GM12878 (cell line): Measurements from ENCODE around the gene BIN1. TPM values are rescaled to one million over a fixed set of nuclear protein-coding genes. Genes with fewer than 3 reads are reported as not detected.

Experiments
- ATAC-seq: fragments of 200-7000 bp; cut with Tn5 transposase; 3 replicates; pipeline ENCODE4 v1.9.1; 2020; ENCODE audit warnings: mild to moderate bottlenecking, moderate library complexity
- BruUV-seq: library from RNA; stranded (reverse); fragments of 400-500 nt; replicated peaks from 2 replicates; lab custom pipeline; 2021; lab: Mats Ljungman, UMichigan
- CTCF ChIA-PET: fragments of 300-600 bp; sonication (Branson Sonifier 250); formaldehyde crosslinking; extraction: SDS; loops from one replicate; lab custom pipeline; 2021; ENCODE audit warnings: inconsistent platforms; lab: Yijun Ruan, JAX
- POLR2A ChIA-PET: fragments of 350-600 bp; formaldehyde crosslinking; extraction: SDS; loops from one replicate; lab custom pipeline; 2021; ENCODE audit warnings: inconsistent platforms; lab: Charles Lee
- RAD21 ChIA-PET: fragments of 300-600 bp; sonication (Branson Sonifier 250); formaldehyde crosslinking; loops from one replicate; lab custom pipeline; 2023; ENCODE audit warnings: antibody characterized with exemption; ENCODE audit not compliant: unreplicated experiment; lab: Charles Lee
- SMC1A ChIA-PET: fragments of 300-600 bp; sonication (Branson Sonifier 250); formaldehyde crosslinking; loops from one replicate; lab custom pipeline; 2023; ENCODE audit not compliant: unreplicated experiment, uncharacterized antibody; lab: Charles Lee
- DNase-seq: peaks from one replicate; pipeline ENCODE4 v3.0.0-alpha.2; 2011; ENCODE audit warnings: low read depth, low spot score
- FAIRE-seq: peaks from 3 replicates; lab custom pipeline; 2011; peaks lifted over from hg19 to GRCh38; lab: Jason Lieb, UNC
- H2AFZ ChIP-seq: 2 replicates; pipeline ENCODE4 v1.6.0; 2011; ENCODE audit warnings: low read depth, low read length, control low read depth; ENCODE audit not compliant: control insufficient read depth
- H3K27ac ChIP-seq: 2 replicates; pipeline ENCODE4 v1.5.1; 2011; ENCODE audit warnings: control low read depth; ENCODE audit not compliant: control insufficient read depth, insufficient read depth
- H3K27me3 ChIP-seq, 2 experiments: replicated peaks in 1 of 2; 2 replicates each; pipeline versions ENCODE4 v1.6.0 to v1.6.1; 2011; ENCODE audit warnings: low read length in 1 of 2; ENCODE audit not compliant: control insufficient read depth in 2 of 2, insufficient read depth in 2 of 2
- H3K36me3 ChIP-seq, 2 experiments: 2 replicates each; pipeline ENCODE4 v1.5.1; 2011; ENCODE audit warnings: low read length in 1 of 2; ENCODE audit not compliant: control insufficient read depth in 2 of 2, insufficient read depth in 2 of 2
- H3K4me1 ChIP-seq: 2 replicates; pipeline ENCODE4 v1.6.1; 2011; ENCODE audit warnings: mild to moderate bottlenecking, low read length, moderate library complexity, mixed read lengths; ENCODE audit not compliant: control insufficient read depth, insufficient read depth
- H3K4me2 ChIP-seq: 2 replicates; pipeline ENCODE4 v1.6.0; 2011; ENCODE audit warnings: control low read depth; ENCODE audit not compliant: control insufficient read depth, insufficient read depth
- H3K4me3 ChIP-seq: fragments of 200-600 bp; sonication (generic); 2 replicates; pipeline ENCODE4 v1.5.1; 2016
- H3K79me2 ChIP-seq: 2 replicates; pipeline ENCODE4 v1.6.0; 2011; ENCODE audit warnings: low read length; ENCODE audit not compliant: control insufficient read depth, insufficient read depth
- H3K9ac ChIP-seq: 2 replicates; pipeline ENCODE4 v1.8.0; 2011; ENCODE audit warnings: low read length, control low read depth, mixed read lengths; ENCODE audit not compliant: control insufficient read depth, insufficient read depth
- H3K9me3 ChIP-seq: replicated peaks from 3 replicates; pipeline ENCODE4 v1.5.1; 2011; ENCODE audit warnings: mild to moderate bottlenecking, low read length; ENCODE audit not compliant: control insufficient read depth, insufficient read depth
- H4K20me1 ChIP-seq: 2 replicates; pipeline ENCODE4 v1.6.0; 2011; ENCODE audit not compliant: control insufficient read depth, insufficient read depth
- BACH1 ChIP-seq: fragments of 450-650 bp; IDR thresholded peaks from 2 replicates; pipeline ENCODE4 v1.6.1; 2017; ENCODE audit warnings: mild to moderate bottlenecking, borderline replicate concordance
- BMI1 ChIP-seq: fragments of 450-650 bp; IDR thresholded peaks from 2 replicates; pipeline ENCODE4 v1.6.1; 2016; ENCODE audit warnings: mild to moderate bottlenecking, moderate library complexity, borderline replicate concordance
- HDGF ChIP-seq: fragments of 450-650 bp; IDR thresholded peaks from 2 replicates; pipeline ENCODE4 v1.6.1; 2016; ENCODE audit warnings: antibody characterized with exemption
- IRF4 ChIP-seq: IDR thresholded peaks from 2 replicates; pipeline ENCODE4 v1.6.1; 2011; ENCODE audit warnings: low read depth, low read length
- JUND ChIP-seq: IDR thresholded peaks from 2 replicates; pipeline ENCODE4 v1.6.1; 2012; ENCODE audit warnings: low read depth, mild to moderate bottlenecking, low read length, improper control_type of control experiment, moderate library complexity
- KDM1A ChIP-seq: fragments of 200-600 bp; sonication (generic); IDR thresholded peaks from 2 replicates; pipeline ENCODE4 v1.6.1; 2016; ENCODE audit warnings: borderline replicate concordance
- MYC ChIP-seq: IDR thresholded peaks from 2 replicates; pipeline ENCODE4 v1.6.1; 2011; ENCODE audit warnings: mild to moderate bottlenecking, low read length, moderate library complexity, inconsistent platforms; ENCODE audit not compliant: insufficient read depth, insufficient replicate concordance, insufficient read length, severe bottlenecking
- NFXL1 ChIP-seq: fragments of 450-650 bp; IDR thresholded peaks from 2 replicates; pipeline ENCODE4 v1.6.1; 2017; ENCODE audit warnings: antibody characterized with exemption, mild to moderate bottlenecking, borderline replicate concordance
- POU2F2 ChIP-seq: IDR thresholded peaks from 3 replicates; pipeline ENCODE4 v1.6.1; 2011; ENCODE audit warnings: low read depth, mild to moderate bottlenecking, low read length, borderline replicate concordance
- REST ChIP-seq: IDR thresholded peaks from 2 replicates; pipeline ENCODE4 v1.6.1; 2012; ENCODE audit warnings: mild to moderate bottlenecking, low read depth, low read length
- SIX5 ChIP-seq: IDR thresholded peaks from 2 replicates; pipeline ENCODE4 v1.6.1; 2011; ENCODE audit warnings: mild to moderate bottlenecking, low read depth, low read length, moderate library complexity; ENCODE audit not compliant: severe bottlenecking
- SPI1 ChIP-seq: IDR thresholded peaks from 2 replicates; pipeline ENCODE4 v1.6.1; 2011; ENCODE audit warnings: low read depth, mild to moderate bottlenecking, low read length, moderate library complexity, borderline replicate concordance; ENCODE audit not compliant: insufficient read depth
- SREBF2 ChIP-seq: IDR thresholded peaks from 2 replicates; pipeline ENCODE4 v1.6.1; 2012; ENCODE audit warnings: mild to moderate bottlenecking, low read length
- TCF7 ChIP-seq: IDR thresholded peaks from 2 replicates; pipeline ENCODE4 v1.6.1; 2014; ENCODE audit warnings: antibody characterized with exemption, borderline replicate concordance
- WGBS: methylation state at CpG from one replicate; pipeline ENCODE4 v1.1.6; 2016; ENCODE audit warnings: low lambda C conversion rate; ENCODE audit not compliant: insufficient replicate concordance, insufficient coverage; ENCODE audit errors: missing lambda C conversion rate; 5-methylcytosine and 5-hydroxymethylcytosine counted together
- in situ Hi-C: fragments of 300-500 bp; cut with MboI; formaldehyde crosslinking; loops from 9 replicates; pipeline ENCODE4 v1.14.3; 2018; ENCODE audit warnings: mixed read lengths
- intact Hi-C: fragments of 100-400 bp; cut with micrococcal nuclease; formaldehyde crosslinking; loops from one replicate; pipeline ENCODE4 v1.14.2; 2022; ENCODE audit not compliant: unreplicated experiment
- polyA plus RNA-seq, 11 experiments: library from polyadenylated mRNA; depleted of rRNA in 4 of 11; unstranded in 6 of 11; stranded (reverse) in 5 of 11; fragments of >200 nt; fragmentation: Nextera tagmentation in 4 of 11; fragmentation: Illumina TruSeq in 1 of 11; extraction: Ambion mirVana in 4 of 11; extraction: Trizol in 1 of 11; gene quantifications; 1 replicate in 1 of 11; 2 replicates in 10 of 11; pipeline versions ENCODE4 v1.2.1 to v1.2.3, GENCODE V29; 2011 to 2016; ENCODE audit warnings: inconsistent platforms in 2 of 11, missing spikeins in 2 of 11, low read depth in 1 of 11
- total RNA-seq, 4 experiments: library from RNA; depleted of rRNA in 3 of 4; stranded (reverse); fragments of >200 nt in 3 of 4; fragmentation: Illumina TruSeq in 1 of 4; extraction: Trizol in 1 of 4; gene quantifications; 2 replicates each; pipeline versions ENCODE4 v1.2.1 to v1.2.3, GENCODE V29; 2013 to 2021
- TF ChIP-seq, protein P1 (sequence below): fragments of 450-650 bp; formaldehyde crosslinking; IDR thresholded peaks from 2 replicates; pipeline ENCODE4 v1.4.0; 2020; ENCODE audit warnings: mild to moderate bottlenecking, moderate library complexity

The BIN1 gene
- total and polyA plus RNA-seq, 10 of the 15 experiments (the other 5 are each of a cell fraction or from before 2014, with no cell fraction given) = 0.32 to 21.3 (median 11.2) TPM

DNA sequence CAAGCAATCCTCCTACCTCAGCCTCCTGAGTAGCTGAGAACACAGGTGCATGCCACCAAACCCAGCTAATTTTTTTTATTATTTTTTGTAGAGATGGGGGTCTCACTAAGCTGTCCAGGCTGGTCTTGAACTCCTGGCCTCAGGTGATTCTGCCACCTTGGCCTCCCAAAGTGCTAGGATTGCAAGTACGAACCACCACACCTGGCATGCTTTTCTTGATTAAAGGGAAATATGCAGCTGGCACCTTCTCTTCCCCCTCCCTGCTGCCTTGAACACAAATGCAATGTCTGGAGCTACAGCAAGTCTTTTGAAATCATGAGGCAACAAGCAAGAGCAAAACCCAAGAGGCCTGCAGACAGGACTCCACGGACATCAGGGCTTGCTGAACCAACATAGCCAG is 26.8 kb upstream of the BIN1 start:
- H3K4me3 ChIP-seq = no peak overlapping the region
- ChIA-PET RAD21 (no interaction called here), POLR2A (no interaction called here), SMC1A (no interaction called here), CTCF (no interaction called here)
- H3K36me3 ChIP-seq = no peaks in the 10 kb centered on the region
- H3K4me2 ChIP-seq = no peak overlapping the region
- 23% methylated on average over 2 of the region's 2 CpGs for WGBS
- no peaks in the 10 kb centered on the region for H4K20me1 ChIP-seq
- intact Hi-C loops (no loop called here), in situ Hi-C loops (no loop called here)
- H3K9me3 ChIP-seq = no peaks in the 10 kb centered on the region
- H3K27ac ChIP-seq = no peak overlapping the region
- FAIRE-seq (no peak), ATAC-seq (no peak), DNase-seq (no peak)
- H3K4me1 ChIP-seq = peaks cover 1% of the 10 kb centered on the region; the same call in 1 of the 2 replicates
- no peaks in the 10 kb centered on the region for H3K79me2 ChIP-seq
- no peaks in the 10 kb centered on the region for H3K27me3 ChIP-seq
- no peak overlapping the region for H3K9ac ChIP-seq
- no peak overlapping the region for H2AFZ ChIP-seq
- TF ChIP-seq BACH1 (no peak), KDM1A (no peak), POU2F2 (no peak), MYC (no peak), NFXL1 (no peak), SPI1 (no peak), BMI1 (no peak), SREBF2 (no peak), TCF7 (no peak), REST (no peak), IRF4 (no peak), HDGF (no peak), SIX5 (no peak), JUND (no peak)
- TF ChIP-seq, protein P1, sequence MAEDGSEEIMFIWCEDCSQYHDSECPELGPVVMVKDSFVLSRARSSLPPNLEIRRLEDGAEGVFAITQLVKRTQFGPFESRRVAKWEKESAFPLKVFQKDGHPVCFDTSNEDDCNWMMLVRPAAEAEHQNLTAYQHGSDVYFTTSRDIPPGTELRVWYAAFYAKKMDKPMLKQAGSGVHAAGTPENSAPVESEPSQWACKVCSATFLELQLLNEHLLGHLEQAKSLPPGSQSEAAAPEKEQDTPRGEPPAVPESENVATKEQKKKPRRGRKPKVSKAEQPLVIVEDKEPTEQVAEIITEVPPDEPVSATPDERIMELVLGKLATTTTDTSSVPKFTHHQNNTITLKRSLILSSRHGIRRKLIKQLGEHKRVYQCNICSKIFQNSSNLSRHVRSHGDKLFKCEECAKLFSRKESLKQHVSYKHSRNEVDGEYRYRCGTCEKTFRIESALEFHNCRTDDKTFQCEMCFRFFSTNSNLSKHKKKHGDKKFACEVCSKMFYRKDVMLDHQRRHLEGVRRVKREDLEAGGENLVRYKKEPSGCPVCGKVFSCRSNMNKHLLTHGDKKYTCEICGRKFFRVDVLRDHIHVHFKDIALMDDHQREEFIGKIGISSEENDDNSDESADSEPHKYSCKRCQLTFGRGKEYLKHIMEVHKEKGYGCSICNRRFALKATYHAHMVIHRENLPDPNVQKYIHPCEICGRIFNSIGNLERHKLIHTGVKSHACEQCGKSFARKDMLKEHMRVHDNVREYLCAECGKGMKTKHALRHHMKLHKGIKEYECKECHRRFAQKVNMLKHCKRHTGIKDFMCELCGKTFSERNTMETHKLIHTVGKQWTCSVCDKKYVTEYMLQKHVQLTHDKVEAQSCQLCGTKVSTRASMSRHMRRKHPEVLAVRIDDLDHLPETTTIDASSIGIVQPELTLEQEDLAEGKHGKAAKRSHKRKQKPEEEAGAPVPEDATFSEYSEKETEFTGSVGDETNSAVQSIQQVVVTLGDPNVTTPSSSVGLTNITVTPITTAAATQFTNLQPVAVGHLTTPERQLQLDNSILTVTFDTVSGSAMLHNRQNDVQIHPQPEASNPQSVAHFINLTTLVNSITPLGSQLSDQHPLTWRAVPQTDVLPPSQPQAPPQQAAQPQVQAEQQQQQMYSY (CRISPR knock-in tag) = no peak
- no TSS peak for BruUV-seq
